PC-9 (cell line): ENCODE measurements around the gene OSM. TPM values are rescaled to one million over a fixed set of nuclear protein-coding genes. Genes with fewer than 3 reads are reported as not detected.

ENCODE experiments used
- BruUV-seq: library from RNA; stranded (reverse); fragments of 400-500 nt; replicated peaks from 2 replicates; lab custom pipeline; 2021; lab: Mats Ljungman, UMichigan
- CTCF ChIA-PET: fragments of 300-600 bp; sonication (Branson Sonifier 250); formaldehyde crosslinking; loops from one replicate; lab custom pipeline; 2022; ENCODE audit warnings: antibody characterized with exemption; lab: Charles Lee
- POLR2A ChIA-PET: fragments of 300-600 bp; sonication (Branson Sonifier 250); formaldehyde crosslinking; loops from one replicate; lab custom pipeline; 2022; ENCODE audit warnings: antibody characterized with exemption; ENCODE audit not compliant: unreplicated experiment; lab: Charles Lee
- DNase-seq, 2 experiments: peaks; one replicate each; pipeline versions ENCODE4 v3.0.0 to v3.0.0-alpha.2; 2015 to 2022; ENCODE audit warnings: mixed read lengths in 1 of 2
- H2AFZ ChIP-seq: fragments of 200-600 bp; sonication (generic); 2 replicates; pipeline ENCODE4 v1.8.1; 2017; ENCODE audit warnings: antibody characterized with exemption
- H3F3A ChIP-seq: fragments of 200-600 bp; sonication (generic); 2 replicates; pipeline ENCODE4 v1.8.1; 2017; ENCODE audit warnings: antibody characterized with exemption, mild to moderate bottlenecking, low read depth; ENCODE audit not compliant: insufficient read depth
- H3K27ac ChIP-seq: fragments of 200-600 bp; sonication (generic); 2 replicates; pipeline ENCODE4 v1.6.1; 2016; ENCODE audit warnings: mixed run types
- H3K27me3 ChIP-seq: fragments of 200-600 bp; sonication (generic); 2 replicates; pipeline ENCODE4 v1.6.1; 2016; ENCODE audit warnings: low read depth, mixed run types; ENCODE audit not compliant: insufficient read depth
- H3K36me3 ChIP-seq: fragments of 200-600 bp; sonication (generic); 2 replicates; pipeline ENCODE4 v1.6.1; 2016; ENCODE audit warnings: low read depth, mixed run types
- H3K4me1 ChIP-seq: fragments of 200-600 bp; sonication (generic); replicated peaks from 2 replicates; pipeline ENCODE4 v1.6.1; 2016; ENCODE audit warnings: mixed run types; ENCODE audit not compliant: insufficient read depth
- H3K4me2 ChIP-seq: fragments of 200-600 bp; sonication (generic); 2 replicates; pipeline ENCODE4 v1.6.1; 2017; ENCODE audit warnings: mixed run types
- H3K4me3 ChIP-seq: fragments of 200-600 bp; sonication (generic); 2 replicates; pipeline ENCODE4 v1.6.1; 2016; ENCODE audit warnings: mixed run types
- H3K79me2 ChIP-seq: fragments of 200-600 bp; sonication (generic); 2 replicates; pipeline ENCODE4 v1.6.1; 2017; ENCODE audit warnings: low read depth, mixed run types
- H3K9me2 ChIP-seq: fragments of 200-600 bp; sonication (generic); 2 replicates; pipeline ENCODE4 v1.8.1; 2017; ENCODE audit warnings: mild to moderate bottlenecking; ENCODE audit not compliant: insufficient read depth
- H3K9me3 ChIP-seq: fragments of 200-600 bp; sonication (generic); 2 replicates; pipeline ENCODE4 v1.8.1; 2016; ENCODE audit warnings: low read depth; ENCODE audit not compliant: insufficient read depth
- H4K20me1 ChIP-seq: fragments of 200-600 bp; sonication (generic); 2 replicates; pipeline ENCODE4 v1.8.1; 2017; ENCODE audit not compliant: insufficient read depth
- EZH2 ChIP-seq: fragments of 200-600 bp; sonication (generic); IDR thresholded peaks from 2 replicates; pipeline ENCODE4 v1.8.0; 2017; ENCODE audit warnings: antibody characterized with exemption, low read depth
- intact Hi-C: fragments of 100-400 bp; cut with micrococcal nuclease; formaldehyde crosslinking; loops from one replicate; pipeline ENCODE4 v1.10.0; 2022; ENCODE audit not compliant: unreplicated experiment
- total RNA-seq: library from RNA; stranded (reverse); gene quantifications from 2 replicates; pipeline ENCODE4 v1.2.3, GENCODE V29; 2021
- TF ChIP-seq, protein P1 (sequence below): fragments of 200-600 bp; sonication (generic); conservative IDR thresholded peaks from 2 replicates; pipeline ENCODE4 v1.6.1; 2017; ENCODE audit warnings: mixed run types, antibody characterized with exemption, mild to moderate bottlenecking, moderate library complexity

The OSM gene
- total RNA-seq, 1 experiment from 2014 or later: not detected

DNA sequence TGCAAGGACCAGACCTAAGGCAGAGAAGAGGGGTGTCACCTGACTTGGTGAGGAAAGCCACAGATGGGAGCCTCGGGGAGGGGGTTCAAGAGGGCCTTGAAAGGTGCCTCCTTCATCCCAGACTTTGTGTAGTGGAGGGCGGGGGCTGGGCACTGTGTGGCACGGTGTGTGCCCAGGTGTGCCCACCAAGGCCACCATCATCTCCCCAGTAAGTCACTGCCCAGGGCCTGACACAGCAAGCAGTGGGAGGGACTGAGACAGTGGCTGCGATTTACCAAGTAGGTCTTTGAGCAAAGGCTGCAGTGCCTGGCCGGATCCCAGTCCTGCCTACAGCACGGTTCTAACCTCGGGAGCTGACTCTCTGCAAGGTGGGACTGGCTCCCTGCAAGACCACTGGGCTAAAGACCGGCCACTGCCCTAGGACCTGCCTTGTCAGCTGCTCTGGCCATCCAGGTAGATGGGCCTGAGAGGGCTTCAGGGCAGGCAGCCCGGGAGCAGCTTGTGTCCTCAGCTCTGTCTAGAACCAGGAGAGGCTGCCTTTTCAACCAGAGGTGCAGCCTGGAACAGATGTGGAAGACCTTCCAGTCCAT is 1.4 kb downstream of the OSM start:
- no TSS peak for BruUV-seq
- H3K4me3 ChIP-seq: no peak overlapping the region
- no peak overlapping the region for H3K4me2 ChIP-seq
- TF ChIP-seq, protein P1, sequence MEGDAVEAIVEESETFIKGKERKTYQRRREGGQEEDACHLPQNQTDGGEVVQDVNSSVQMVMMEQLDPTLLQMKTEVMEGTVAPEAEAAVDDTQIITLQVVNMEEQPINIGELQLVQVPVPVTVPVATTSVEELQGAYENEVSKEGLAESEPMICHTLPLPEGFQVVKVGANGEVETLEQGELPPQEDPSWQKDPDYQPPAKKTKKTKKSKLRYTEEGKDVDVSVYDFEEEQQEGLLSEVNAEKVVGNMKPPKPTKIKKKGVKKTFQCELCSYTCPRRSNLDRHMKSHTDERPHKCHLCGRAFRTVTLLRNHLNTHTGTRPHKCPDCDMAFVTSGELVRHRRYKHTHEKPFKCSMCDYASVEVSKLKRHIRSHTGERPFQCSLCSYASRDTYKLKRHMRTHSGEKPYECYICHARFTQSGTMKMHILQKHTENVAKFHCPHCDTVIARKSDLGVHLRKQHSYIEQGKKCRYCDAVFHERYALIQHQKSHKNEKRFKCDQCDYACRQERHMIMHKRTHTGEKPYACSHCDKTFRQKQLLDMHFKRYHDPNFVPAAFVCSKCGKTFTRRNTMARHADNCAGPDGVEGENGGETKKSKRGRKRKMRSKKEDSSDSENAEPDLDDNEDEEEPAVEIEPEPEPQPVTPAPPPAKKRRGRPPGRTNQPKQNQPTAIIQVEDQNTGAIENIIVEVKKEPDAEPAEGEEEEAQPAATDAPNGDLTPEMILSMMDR: no peak
- no peak for TF ChIP-seq EZH2
- no peaks in the 10 kb centered on the region for H3K9me3 ChIP-seq
- ChIA-PET POLR2A (interaction anchor here (0.6 to 0.7 kb wide), 2 partner anchors 11 to 15 kb away, joined by 3 to 5 read pairs; no protein-coding TSS in a partner anchor), CTCF (interaction anchor here (1.1 kb wide), 1 partner anchor 23 kb away, joined by 4 read pairs; no protein-coding TSS in a partner anchor)
- H3K36me3 ChIP-seq: no peaks in the 10 kb centered on the region
- H3K27ac ChIP-seq: no peak overlapping the region
- no peaks in the 10 kb centered on the region for H3K27me3 ChIP-seq
- no peaks in the 10 kb centered on the region for H4K20me1 ChIP-seq
- no peaks in the 10 kb centered on the region for H3K9me2 ChIP-seq
- peaks cover 33% of the 10 kb centered on the region for H3K4me1 ChIP-seq
- H3F3A ChIP-seq: peaks cover 24% of the 10 kb centered on the region; the same call in 1 of the 2 replicates
- H2AFZ ChIP-seq: no peak overlapping the region
- no peak for DNase-seq
- intact Hi-C loops: loop anchor here (10.0 kb wide), 1 partner anchor 340 kb away; the partner anchor contains the start of gene TCN2
- H3K79me2 ChIP-seq: no peaks in the 10 kb centered on the region

DNA sequence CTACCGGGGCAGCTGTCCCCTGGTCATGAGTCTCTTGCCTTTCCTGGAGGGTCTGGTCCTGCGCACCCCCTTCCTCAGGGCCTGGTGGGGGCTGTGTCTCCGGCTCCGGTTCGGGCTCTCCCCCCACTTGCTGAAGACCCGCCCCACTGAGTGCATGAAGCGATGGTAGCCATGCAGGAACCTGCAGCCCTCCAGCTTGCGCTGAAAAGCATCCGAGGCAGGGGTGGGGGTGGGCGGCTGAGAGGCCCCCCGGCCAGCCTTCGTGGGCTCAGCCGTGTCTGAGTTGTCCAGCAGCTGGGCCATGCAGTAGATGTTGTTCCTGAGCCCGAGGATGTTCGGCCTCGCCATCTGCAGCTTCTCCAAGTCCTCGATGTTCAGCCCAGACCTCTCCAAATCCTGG is 2.8 kb downstream of the OSM start:
- H3K27ac ChIP-seq: no peak overlapping the region
- 0 out of 2 replicates have a peak, but pooled peaks cover 5% of the 10 kb centered on the region for H3K79me2 ChIP-seq
- H3K9me3 ChIP-seq: no peaks in the 10 kb centered on the region
- DNase-seq: no peak
- no peak overlapping the region for H3K4me3 ChIP-seq
- no peaks in the 10 kb centered on the region for H3K9me2 ChIP-seq
- H3K36me3 ChIP-seq: no peaks in the 10 kb centered on the region
- no TSS peak for BruUV-seq
- no peaks in the 10 kb centered on the region for H4K20me1 ChIP-seq
- peaks cover 44% of the 10 kb centered on the region for H3K4me1 ChIP-seq
- peaks cover 18% of the 10 kb centered on the region; the same call in 1 of the 2 replicates for H3F3A ChIP-seq
- H3K27me3 ChIP-seq: no peaks in the 10 kb centered on the region
- H3K4me2 ChIP-seq: no peak overlapping the region
- no peak for TF ChIP-seq EZH2
- TF ChIP-seq, protein P1: no peak
- POLR2A ChIA-PET: no interaction called here
- CTCF ChIA-PET: interaction anchor here (1.1 to 1.2 kb wide), 2 partner anchors 14 to 22 kb away, joined by 4 to 7 read pairs; no protein-coding TSS in a partner anchor
- intact Hi-C loops: loop anchor here (1.0 to 10.0 kb wide), 3 partner anchors 63 to 341 kb away; partner anchors contain the start of gene TCN2
- no peak overlapping the region for H2AFZ ChIP-seq

DNA sequence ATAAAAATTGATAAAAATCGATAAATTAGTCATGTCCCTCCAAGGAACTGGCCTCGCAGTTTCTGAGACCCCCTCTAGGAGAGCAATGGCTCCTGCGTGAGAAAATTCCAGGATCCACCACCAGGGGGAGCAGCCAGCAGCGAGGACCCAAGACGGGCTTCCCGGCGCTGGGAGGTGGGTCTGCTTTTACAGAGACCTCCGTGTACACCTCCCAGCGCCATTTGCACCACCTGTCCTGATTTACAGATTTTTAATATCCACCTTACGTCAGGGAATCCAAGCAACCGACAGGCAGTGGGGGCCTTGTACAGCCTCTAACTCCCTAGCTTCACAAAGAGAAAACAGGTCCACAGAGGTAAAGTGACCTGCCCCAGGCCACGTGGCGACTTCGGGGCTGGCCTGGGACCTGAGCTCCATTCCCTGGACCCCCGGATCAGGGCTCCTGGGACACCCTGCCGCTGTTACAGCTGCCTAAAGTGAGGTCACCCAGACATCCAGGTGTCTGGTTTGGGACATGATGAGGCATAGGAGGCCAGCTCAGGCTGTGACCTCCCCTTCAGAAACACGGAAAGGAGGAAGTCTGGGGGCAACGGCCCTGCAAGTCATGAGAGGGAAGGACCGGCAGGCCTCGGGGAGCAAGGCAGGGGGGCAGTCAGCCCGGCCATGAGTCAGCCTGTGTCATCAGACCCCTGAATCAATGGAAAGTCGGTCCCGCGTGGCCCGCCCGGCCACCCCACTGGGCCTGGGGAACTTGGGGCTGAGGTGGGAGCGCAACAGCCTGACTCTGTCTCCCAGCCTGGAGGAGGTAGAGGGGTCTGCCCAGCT is 3.5 kb downstream of the OSM start:
- ChIA-PET CTCF (interaction anchor here (0.5 to 1.2 kb wide), 5 partner anchors 14 to 175 kb away, joined by 3 to 7 read pairs (median 3); no protein-coding TSS in a partner anchor), POLR2A (interaction anchor here (0.7 kb wide), 1 partner anchor 35 kb away, joined by 3 read pairs; no protein-coding TSS in a partner anchor)
- H4K20me1 ChIP-seq: no peaks in the 10 kb centered on the region
- no peaks in the 10 kb centered on the region for H3K36me3 ChIP-seq
- H3K9me2 ChIP-seq: no peaks in the 10 kb centered on the region
- H3K4me3 ChIP-seq: peak overlapping the region; percentile 49; the same call in 1 of the 2 replicates
- H3K27ac ChIP-seq: no peak overlapping the region
- peaks cover 23% of the 10 kb centered on the region; the same call in 1 of the 2 replicates for H3F3A ChIP-seq
- DNase-seq: peak in 1 of 2 experiments; percentile 64
- no TSS peak for BruUV-seq
- H3K4me2 ChIP-seq: peak overlapping the region; percentile 71
- H3K9me3 ChIP-seq: no peaks in the 10 kb centered on the region
- H3K27me3 ChIP-seq: no peaks in the 10 kb centered on the region
- intact Hi-C loops: loop anchor here (1.0 to 10.0 kb wide), 3 partner anchors 64 to 342 kb away; partner anchors contain the start of gene TCN2
- H3K79me2 ChIP-seq: peaks cover 12% of the 10 kb centered on the region; the same call in 1 of the 2 replicates
- TF ChIP-seq, protein P1: peak; percentile 100
- no peak for TF ChIP-seq EZH2
- H2AFZ ChIP-seq: peak overlapping the region; percentile 76
- peaks cover 51% of the 10 kb centered on the region for H3K4me1 ChIP-seq
